HepG2 (cell line): ENCODE results near the gene LIN28A. TPM values are rescaled to one million over a fixed set of nuclear protein-coding genes. Genes with fewer than 3 reads are reported as not detected.

Experiments
- CBX1 ChIP-seq: IDR thresholded peaks from one replicate; pipeline ENCODE4 v1.6.1; 2016; ENCODE audit warnings: antibody characterized with exemption, low read depth
- CEBPB ChIP-seq: IDR thresholded peaks from 2 replicates; pipeline ENCODE4 v1.6.1; 2011; ENCODE audit warnings: low read depth, low read length, improper control_type of control experiment, borderline replicate concordance
- HDAC1 ChIP-seq: sonication (generic); formaldehyde crosslinking; IDR thresholded peaks from 2 replicates; pipeline ENCODE4 v1.5.1; 2020; ENCODE audit warnings: mild to moderate bottlenecking, missing genetic modification reagents
- SALL2 ChIP-seq: sonication (generic); formaldehyde crosslinking; IDR thresholded peaks from 2 replicates; pipeline ENCODE4 v1.8.1; 2023; ENCODE audit warnings: mild to moderate bottlenecking, missing genetic modification reagents, inconsistent platforms
- SMARCC2 ChIP-seq: fragments of 450-650 bp; IDR thresholded peaks from 2 replicates; pipeline ENCODE4 v1.6.1; 2017; ENCODE audit warnings: antibody characterized with exemption, mild to moderate bottlenecking
- ZFY ChIP-seq: sonication (generic); formaldehyde crosslinking; IDR thresholded peaks from 2 replicates; pipeline ENCODE4 v1.4.0; 2020; ENCODE audit warnings: missing genetic modification reagents
- ZNF17 ChIP-seq: sonication (generic); formaldehyde crosslinking; IDR thresholded peaks from 2 replicates; pipeline ENCODE4 v1.5.0; 2020; ENCODE audit warnings: mild to moderate bottlenecking, missing genetic modification reagents
- ZNF205 ChIP-seq: IDR thresholded peaks from 2 replicates; pipeline ENCODE4 v1.6.1; 2018; ENCODE audit warnings: missing biosample characterization, missing genetic modification reagents
- ZNF577 ChIP-seq: sonication (generic); formaldehyde crosslinking; IDR thresholded peaks from 2 replicates; pipeline ENCODE4 v1.4.0; 2020; ENCODE audit warnings: mild to moderate bottlenecking, low read depth, missing genetic modification reagents, borderline replicate concordance
- ZNF83 ChIP-seq: sonication (generic); formaldehyde crosslinking; IDR thresholded peaks from 2 replicates; pipeline ENCODE4 v1.4.0; 2020; ENCODE audit warnings: missing genetic modification reagents, mild to moderate bottlenecking, borderline replicate concordance
- polyA plus RNA-seq, 8 experiments: library from polyadenylated mRNA; depleted of rRNA in 3 of 8; stranded (reverse) in 7 of 8; unstranded in 1 of 8; fragments of >200 nt; fragmentation: Illumina TruSeq in 4 of 8; extraction: Trizol in 4 of 8; gene quantifications; 2 replicates each; pipeline versions ENCODE4 v1.2.1 to v1.2.3, GENCODE V29; 2011 to 2016; ENCODE audit warnings: low read depth in 4 of 8, missing spikeins in 1 of 8, mixed read lengths in 1 of 8; ENCODE audit not compliant: insufficient read depth in 1 of 8
- total RNA-seq, 5 experiments: library from RNA; depleted of rRNA; stranded (reverse); fragments of >200 nt; fragmentation: Illumina TruSeq; extraction: Trizol; gene quantifications; 2 replicates each; pipeline ENCODE4 v1.2.3, GENCODE V29; 2016; ENCODE audit warnings: low read depth in 1 of 5
- TF ChIP-seq, protein P1 (sequence below): sonication (generic); formaldehyde crosslinking; IDR thresholded peaks from 2 replicates; pipeline ENCODE4 v1.4.0; 2020; ENCODE audit warnings: low read depth, missing genetic modification reagents
- TF ChIP-seq, protein P2 (sequence below), 2 experiments: fragments of 450-650 bp in 1 of 2; sonication (generic) in 1 of 2; formaldehyde crosslinking; IDR thresholded peaks; 2 replicates each; pipeline versions ENCODE4 v1.5.0 to v1.8.0; 2020 to 2022; ENCODE audit warnings: mild to moderate bottlenecking in 1 of 2, missing genetic modification reagents in 1 of 2
- TF ChIP-seq, protein P3 (sequence below): IDR thresholded peaks from 2 replicates; pipeline ENCODE4 v1.4.0; 2020; ENCODE audit warnings: mild to moderate bottlenecking, missing genetic modification reagents
- TF ChIP-seq, protein P4 (sequence below): sonication (generic); formaldehyde crosslinking; IDR thresholded peaks from 2 replicates; pipeline ENCODE4 v1.8.0; 2022; ENCODE audit warnings: mild to moderate bottlenecking, missing genetic modification reagents, moderate library complexity
- TF ChIP-seq, protein P5 (sequence below): sonication (generic); formaldehyde crosslinking; IDR thresholded peaks from 2 replicates; pipeline ENCODE4 v1.5.1; 2020; ENCODE audit warnings: missing genetic modification reagents, mild to moderate bottlenecking, borderline replicate concordance
- TF ChIP-seq, protein P6 (sequence below): fragments of 450-650 bp; IDR thresholded peaks from 2 replicates; pipeline ENCODE4 v1.6.1; 2017; ENCODE audit warnings: mild to moderate bottlenecking

Gene LIN28A
- total and polyA plus RNA-seq, 2 of the 13 experiments (the other 11 are each of a cell fraction or from before 2014, with no cell fraction given): not detected

DNA sequence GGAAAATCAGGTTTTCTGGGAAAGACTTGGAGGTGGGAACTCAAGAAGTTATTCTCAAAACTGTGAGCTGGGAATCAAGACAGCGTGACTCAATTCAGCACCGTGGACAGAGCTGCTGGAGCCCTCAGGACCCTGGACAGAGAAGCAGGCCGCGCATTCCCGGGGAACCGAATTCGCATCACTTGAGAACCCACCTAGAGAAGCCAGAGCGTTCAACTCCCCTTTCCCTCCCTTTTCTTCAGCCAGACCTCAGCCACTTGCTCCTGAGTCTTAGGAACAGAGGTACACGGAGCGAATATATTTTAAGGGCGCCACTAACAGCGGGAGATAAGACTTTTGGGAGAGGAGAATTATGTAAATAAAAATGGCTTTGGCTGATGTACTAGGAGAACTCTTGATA is 2.0 kb upstream of the LIN28A start (continued):
- TF ChIP-seq, protein P1, sequence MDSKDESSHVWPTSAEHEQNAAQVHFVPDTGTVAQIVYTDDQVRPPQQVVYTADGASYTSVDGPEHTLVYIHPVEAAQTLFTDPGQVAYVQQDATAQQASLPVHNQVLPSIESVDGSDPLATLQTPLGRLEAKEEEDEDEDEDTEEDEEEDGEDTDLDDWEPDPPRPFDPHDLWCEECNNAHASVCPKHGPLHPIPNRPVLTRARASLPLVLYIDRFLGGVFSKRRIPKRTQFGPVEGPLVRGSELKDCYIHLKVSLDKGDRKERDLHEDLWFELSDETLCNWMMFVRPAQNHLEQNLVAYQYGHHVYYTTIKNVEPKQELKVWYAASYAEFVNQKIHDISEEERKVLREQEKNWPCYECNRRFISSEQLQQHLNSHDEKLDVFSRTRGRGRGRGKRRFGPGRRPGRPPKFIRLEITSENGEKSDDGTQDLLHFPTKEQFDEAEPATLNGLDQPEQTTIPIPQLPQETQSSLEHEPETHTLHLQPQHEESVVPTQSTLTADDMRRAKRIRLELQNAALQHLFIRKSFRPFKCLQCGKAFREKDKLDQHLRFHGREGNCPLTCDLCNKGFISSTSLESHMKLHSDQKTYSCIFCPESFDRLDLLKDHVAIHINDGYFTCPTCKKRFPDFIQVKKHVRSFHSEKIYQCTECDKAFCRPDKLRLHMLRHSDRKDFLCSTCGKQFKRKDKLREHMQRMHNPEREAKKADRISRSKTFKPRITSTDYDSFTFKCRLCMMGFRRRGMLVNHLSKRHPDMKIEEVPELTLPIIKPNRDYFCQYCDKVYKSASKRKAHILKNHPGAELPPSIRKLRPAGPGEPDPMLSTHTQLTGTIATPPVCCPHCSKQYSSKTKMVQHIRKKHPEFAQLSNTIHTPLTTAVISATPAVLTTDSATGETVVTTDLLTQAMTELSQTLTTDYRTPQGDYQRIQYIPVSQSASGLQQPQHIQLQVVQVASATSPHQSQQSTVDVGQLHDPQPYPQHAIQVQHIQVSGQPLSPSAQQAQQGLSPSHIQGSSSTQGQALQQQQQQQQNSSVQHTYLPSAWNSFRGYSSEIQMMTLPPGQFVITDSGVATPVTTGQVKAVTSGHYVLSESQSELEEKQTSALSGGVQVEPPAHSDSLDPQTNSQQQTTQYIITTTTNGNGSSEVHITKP (CRISPR knock-in tag): peak; percentile 97
- TF ChIP-seq SALL2 (CRISPR knock-in tag): peak; percentile 100
- TF ChIP-seq SMARCC2: no peak
- peak; percentile 95 for TF ChIP-seq HDAC1 (CRISPR knock-in tag)
- TF ChIP-seq, protein P2, sequence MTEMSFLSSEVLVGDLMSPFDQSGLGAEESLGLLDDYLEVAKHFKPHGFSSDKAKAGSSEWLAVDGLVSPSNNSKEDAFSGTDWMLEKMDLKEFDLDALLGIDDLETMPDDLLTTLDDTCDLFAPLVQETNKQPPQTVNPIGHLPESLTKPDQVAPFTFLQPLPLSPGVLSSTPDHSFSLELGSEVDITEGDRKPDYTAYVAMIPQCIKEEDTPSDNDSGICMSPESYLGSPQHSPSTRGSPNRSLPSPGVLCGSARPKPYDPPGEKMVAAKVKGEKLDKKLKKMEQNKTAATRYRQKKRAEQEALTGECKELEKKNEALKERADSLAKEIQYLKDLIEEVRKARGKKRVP (CRISPR knock-in tag; IDR thresholded peaks at IDR 0.05): peak in 1 of 2 experiments; percentile 94; a peak in 2 of 4 replicates
- no peak for TF ChIP-seq CBX1
- TF ChIP-seq, protein P3, sequence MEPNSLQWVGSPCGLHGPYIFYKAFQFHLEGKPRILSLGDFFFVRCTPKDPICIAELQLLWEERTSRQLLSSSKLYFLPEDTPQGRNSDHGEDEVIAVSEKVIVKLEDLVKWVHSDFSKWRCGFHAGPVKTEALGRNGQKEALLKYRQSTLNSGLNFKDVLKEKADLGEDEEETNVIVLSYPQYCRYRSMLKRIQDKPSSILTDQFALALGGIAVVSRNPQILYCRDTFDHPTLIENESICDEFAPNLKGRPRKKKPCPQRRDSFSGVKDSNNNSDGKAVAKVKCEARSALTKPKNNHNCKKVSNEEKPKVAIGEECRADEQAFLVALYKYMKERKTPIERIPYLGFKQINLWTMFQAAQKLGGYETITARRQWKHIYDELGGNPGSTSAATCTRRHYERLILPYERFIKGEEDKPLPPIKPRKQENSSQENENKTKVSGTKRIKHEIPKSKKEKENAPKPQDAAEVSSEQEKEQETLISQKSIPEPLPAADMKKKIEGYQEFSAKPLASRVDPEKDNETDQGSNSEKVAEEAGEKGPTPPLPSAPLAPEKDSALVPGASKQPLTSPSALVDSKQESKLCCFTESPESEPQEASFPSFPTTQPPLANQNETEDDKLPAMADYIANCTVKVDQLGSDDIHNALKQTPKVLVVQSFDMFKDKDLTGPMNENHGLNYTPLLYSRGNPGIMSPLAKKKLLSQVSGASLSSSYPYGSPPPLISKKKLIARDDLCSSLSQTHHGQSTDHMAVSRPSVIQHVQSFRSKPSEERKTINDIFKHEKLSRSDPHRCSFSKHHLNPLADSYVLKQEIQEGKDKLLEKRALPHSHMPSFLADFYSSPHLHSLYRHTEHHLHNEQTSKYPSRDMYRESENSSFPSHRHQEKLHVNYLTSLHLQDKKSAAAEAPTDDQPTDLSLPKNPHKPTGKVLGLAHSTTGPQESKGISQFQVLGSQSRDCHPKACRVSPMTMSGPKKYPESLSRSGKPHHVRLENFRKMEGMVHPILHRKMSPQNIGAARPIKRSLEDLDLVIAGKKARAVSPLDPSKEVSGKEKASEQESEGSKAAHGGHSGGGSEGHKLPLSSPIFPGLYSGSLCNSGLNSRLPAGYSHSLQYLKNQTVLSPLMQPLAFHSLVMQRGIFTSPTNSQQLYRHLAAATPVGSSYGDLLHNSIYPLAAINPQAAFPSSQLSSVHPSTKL (CRISPR knock-in tag): peak; percentile 98
- TF ChIP-seq CEBPB: no peak
- peak; percentile 99 for TF ChIP-seq ZNF17 (CRISPR knock-in tag)
- TF ChIP-seq ZFY: peak; percentile 91
- peak; percentile 100 for TF ChIP-seq ZNF205 (CRISPR knock-in tag)
- TF ChIP-seq, protein P4, sequence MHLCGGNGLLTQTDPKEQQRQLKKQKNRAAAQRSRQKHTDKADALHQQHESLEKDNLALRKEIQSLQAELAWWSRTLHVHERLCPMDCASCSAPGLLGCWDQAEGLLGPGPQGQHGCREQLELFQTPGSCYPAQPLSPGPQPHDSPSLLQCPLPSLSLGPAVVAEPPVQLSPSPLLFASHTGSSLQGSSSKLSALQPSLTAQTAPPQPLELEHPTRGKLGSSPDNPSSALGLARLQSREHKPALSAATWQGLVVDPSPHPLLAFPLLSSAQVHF: peak; percentile 100
- peak; percentile 100 for TF ChIP-seq ZNF83 (CRISPR knock-in tag)
- TF ChIP-seq ZNF577 (CRISPR knock-in tag): peak; percentile 99
- TF ChIP-seq, protein P5, sequence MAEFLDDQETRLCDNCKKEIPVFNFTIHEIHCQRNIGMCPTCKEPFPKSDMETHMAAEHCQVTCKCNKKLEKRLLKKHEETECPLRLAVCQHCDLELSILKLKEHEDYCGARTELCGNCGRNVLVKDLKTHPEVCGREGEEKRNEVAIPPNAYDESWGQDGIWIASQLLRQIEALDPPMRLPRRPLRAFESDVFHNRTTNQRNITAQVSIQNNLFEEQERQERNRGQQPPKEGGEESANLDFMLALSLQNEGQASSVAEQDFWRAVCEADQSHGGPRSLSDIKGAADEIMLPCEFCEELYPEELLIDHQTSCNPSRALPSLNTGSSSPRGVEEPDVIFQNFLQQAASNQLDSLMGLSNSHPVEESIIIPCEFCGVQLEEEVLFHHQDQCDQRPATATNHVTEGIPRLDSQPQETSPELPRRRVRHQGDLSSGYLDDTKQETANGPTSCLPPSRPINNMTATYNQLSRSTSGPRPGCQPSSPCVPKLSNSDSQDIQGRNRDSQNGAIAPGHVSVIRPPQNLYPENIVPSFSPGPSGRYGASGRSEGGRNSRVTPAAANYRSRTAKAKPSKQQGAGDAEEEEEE: peak; percentile 100
- TF ChIP-seq, protein P6, sequence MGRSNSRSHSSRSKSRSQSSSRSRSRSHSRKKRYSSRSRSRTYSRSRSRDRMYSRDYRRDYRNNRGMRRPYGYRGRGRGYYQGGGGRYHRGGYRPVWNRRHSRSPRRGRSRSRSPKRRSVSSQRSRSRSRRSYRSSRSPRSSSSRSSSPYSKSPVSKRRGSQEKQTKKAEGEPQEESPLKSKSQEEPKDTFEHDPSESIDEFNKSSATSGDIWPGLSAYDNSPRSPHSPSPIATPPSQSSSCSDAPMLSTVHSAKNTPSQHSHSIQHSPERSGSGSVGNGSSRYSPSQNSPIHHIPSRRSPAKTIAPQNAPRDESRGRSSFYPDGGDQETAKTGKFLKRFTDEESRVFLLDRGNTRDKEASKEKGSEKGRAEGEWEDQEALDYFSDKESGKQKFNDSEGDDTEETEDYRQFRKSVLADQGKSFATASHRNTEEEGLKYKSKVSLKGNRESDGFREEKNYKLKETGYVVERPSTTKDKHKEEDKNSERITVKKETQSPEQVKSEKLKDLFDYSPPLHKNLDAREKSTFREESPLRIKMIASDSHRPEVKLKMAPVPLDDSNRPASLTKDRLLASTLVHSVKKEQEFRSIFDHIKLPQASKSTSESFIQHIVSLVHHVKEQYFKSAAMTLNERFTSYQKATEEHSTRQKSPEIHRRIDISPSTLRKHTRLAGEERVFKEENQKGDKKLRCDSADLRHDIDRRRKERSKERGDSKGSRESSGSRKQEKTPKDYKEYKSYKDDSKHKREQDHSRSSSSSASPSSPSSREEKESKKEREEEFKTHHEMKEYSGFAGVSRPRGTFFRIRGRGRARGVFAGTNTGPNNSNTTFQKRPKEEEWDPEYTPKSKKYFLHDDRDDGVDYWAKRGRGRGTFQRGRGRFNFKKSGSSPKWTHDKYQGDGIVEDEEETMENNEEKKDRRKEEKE: no peak
